Spleen (tissue), 11 donors: ENCODE results near the gene TNFSF12. TPM values are rescaled to one million over a fixed set of nuclear protein-coding genes. Genes with fewer than 3 reads are reported as not detected.
A peak's percentile ranks its signal among the peaks of the same experiment; 100 is the strongest.

Experiments
- DNase-seq: peaks from one replicate; pipeline ENCODE4 v3.0.0-alpha.2; 2020
- H3K27ac ChIP-seq, 8 donors: fragments of 200-600 bp; sonication (generic) in 7 of 8; 1 replicate in 4 of 8; 2 replicates in 4 of 8; pipeline versions ENCODE4 v1.5.0 to v1.8.0; 2016 to 2021; ENCODE audit warnings: inconsistent platforms in 4 of 8, mild to moderate bottlenecking in 4 of 8, moderate library complexity in 1 of 8
- H3K27me3 ChIP-seq, 7 donors: fragments of 200-600 bp; sonication (generic) in 6 of 7; replicated peaks in 1 of 7; 1 replicate in 4 of 7; 2 replicates in 3 of 7; pipeline versions ENCODE4 v1.5.0 to v1.8.0; 2016 to 2021; ENCODE audit warnings: inconsistent platforms in 3 of 7, mild to moderate bottlenecking in 1 of 7
- H3K36me3 ChIP-seq, 6 donors: fragments of 200-600 bp; sonication (generic) in 5 of 6; 1 replicate in 4 of 6; 2 replicates in 2 of 6; pipeline versions ENCODE4 v1.5.0 to v1.8.0; 2016 to 2021; ENCODE audit warnings: inconsistent platforms in 2 of 6
- H3K4me1 ChIP-seq, 6 donors: fragments of 200-600 bp; sonication (generic) in 5 of 6; 1 replicate in 3 of 6; 2 replicates in 3 of 6; pipeline versions ENCODE4 v1.5.0 to v1.8.0; 2016 to 2021; ENCODE audit warnings: inconsistent platforms in 3 of 6
- H3K4me3 ChIP-seq, 8 donors: fragments of 200-600 bp; sonication (generic) in 7 of 8; 1 replicate in 4 of 8; 2 replicates in 4 of 8; pipeline versions ENCODE4 v1.5.0 to v1.8.0; 2016 to 2021; ENCODE audit warnings: inconsistent platforms in 4 of 8, mild to moderate bottlenecking in 4 of 8, moderate library complexity in 2 of 8
- H3K9me3 ChIP-seq, 8 donors: fragments of 200-600 bp; sonication (generic) in 7 of 8; 1 replicate in 4 of 8; 2 replicates in 4 of 8; pipeline versions ENCODE4 v1.5.0 to v1.8.0; 2016 to 2021; ENCODE audit warnings: inconsistent platforms in 4 of 8
- CTCF ChIP-seq, 11 experiments: fragments of 200-600 bp in 7 of 11; fragments of 450-650 bp in 4 of 11; sonication (generic) in 4 of 11; IDR thresholded peaks in 8 of 11; conservative IDR thresholded peaks in 3 of 11; 1 replicate in 7 of 11; 2 replicates in 4 of 11; pipeline versions ENCODE4 v1.4.0 to v1.8.0; 2016 to 2021; ENCODE audit warnings: antibody characterized with exemption in 11 of 11, inconsistent platforms in 4 of 11, mild to moderate bottlenecking in 1 of 11
- POLR2A ChIP-seq, 3 donors: fragments of 450-650 bp; IDR thresholded peaks; one replicate each; pipeline ENCODE4 v1.5.1; 2017; ENCODE audit warnings: antibody characterized with exemption in 3 of 3, mild to moderate bottlenecking in 1 of 3
- POLR2AphosphoS5 ChIP-seq, 3 donors: sonication (generic); formaldehyde crosslinking; IDR thresholded peaks; one replicate each; pipeline ENCODE4 v1.5.1; 2017; ENCODE audit warnings: antibody characterized with exemption in 3 of 3
- WGBS, 5 donors: extraction: QIAGEN DNeasy Blood & Tissue Kit in 3 of 5; methylation state at CpG; one replicate each; pipeline versions ENCODE4 v1.1.5 to v1.1.7; 2013 to 2018; 5-methylcytosine and 5-hydroxymethylcytosine counted together
- intact Hi-C: fragments of 100-400 bp; cut with DNase I; formaldehyde crosslinking; loops from one replicate; pipeline ENCODE4 v1.15.0; 2023; ENCODE audit warnings: low total_unique reads
- polyA plus RNA-seq, 3 donors: library from polyadenylated mRNA; stranded (reverse); fragments of 200-250 nt; gene quantifications; one replicate each; pipeline ENCODE4 v1.2.1, GENCODE V29; 2013
- total RNA-seq, 7 donors: library from RNA; depleted of rRNA in 3 of 7; stranded (reverse); fragments of >200 nt in 3 of 7; fragmentation: NEBNext Ultra II Directional in 4 of 7; extraction: Animal tissue kit (Norgen Biotek cat#: 25700) in 4 of 7; gene quantifications; one replicate each; pipeline versions ENCODE4 v1.1.0 to v1.2.1, GENCODE V29; 2016 to 2021
- donor health status: healthy with polysubstance abuse.
- donor health status: DM: no; HTN: no; CAD: no; lungs with moderate emphysema.
- donor health status: DM: no; HTN: no; CAD: no.
- donor health status: Bipolar disorder and iron deficiency.
- donor health status: healthy.
- donor health status: DM: no; HTN: no; CAD: no.
- donor health status: DM: yes; HTN: yes; CAD: no.

TNFSF12 gene
- total and polyA plus RNA-seq, 10 donors = 37.4 to 65.0 (median 55.3) TPM

GRCh38 chr17:7587420-7588151 lies 38.7 kb downstream of the TNFSF12 start:
- intact Hi-C loops = no loop called here
- Histone ChIP-seq H3K36me3 (peaks cover 0 to 72% (median 30%) of the 10 kb centered on the region in 6 donors), H3K27ac (peak overlapping the region in 1 of 8 donors; percentile 39), H3K27me3 (no peaks in the 10 kb centered on the region), H3K9me3 (no peaks in the 10 kb centered on the region), H3K4me1 (peaks cover 26 to 65% (median 44%) of the 10 kb centered on the region in 6 donors), H3K4me3 (no peak overlapping the region)
- DNase-seq = no peak
- TF ChIP-seq POLR2AphosphoS5 (IDR thresholded peaks at IDR 0.05) (peak in 1 of 3 donors; percentile 30), CTCF (IDR thresholded peaks at IDR 0.05 in 8 of 11, conservative IDR thresholded peaks at IDR 0.05 in 3 of 11) (no peak)
- WGBS, 5 donors = 65 to 80% (median 76%) methylated on average over 10 to 12 of the region's 12 CpGs

GRCh38 chr17:7588553-7589203 lies 39.8 kb downstream of the TNFSF12 start:
- intact Hi-C loops = no loop called here
- peaks cover 19 to 57% (median 36%) of the 10 kb centered on the region in 6 donors for H3K4me1 ChIP-seq
- H3K27ac ChIP-seq = peak overlapping the region in 1 of 8 donors; percentile 39
- H3K4me3 ChIP-seq = peak overlapping the region in 2 of 8 donors; percentile 8 to 32
- WGBS, 5 donors = 75 to 89% (median 85%) methylated on average over 16 to 30 of the region's 30 CpGs
- H3K36me3 ChIP-seq = peaks cover 0 to 79% (median 40%) of the 10 kb centered on the region in 6 donors
- H3K9me3 ChIP-seq = no peaks in the 10 kb centered on the region
- H3K27me3 ChIP-seq = no peaks in the 10 kb centered on the region
- TF ChIP-seq POLR2A (IDR thresholded peaks at IDR 0.05) = no peak
- no peak for TF ChIP-seq POLR2AphosphoS5 (IDR thresholded peaks at IDR 0.05)
- TF ChIP-seq CTCF (IDR thresholded peaks at IDR 0.05 in 8 of 11, conservative IDR thresholded peaks at IDR 0.05 in 3 of 11) = no peak
- no peak for DNase-seq

GRCh38 chr17:7589204-7589868 lies 40.5 kb downstream of the TNFSF12 start:
- WGBS, 5 donors = 30 to 50% (median 36%) methylated on average over 34 to 56 of the region's 56 CpGs
- TF ChIP-seq CTCF (IDR thresholded peaks at IDR 0.05 in 8 of 11, conservative IDR thresholded peaks at IDR 0.05 in 3 of 11) (peak; percentile 71 to 94 (median 83)), POLR2AphosphoS5 (IDR thresholded peaks at IDR 0.05) (peak; percentile 74 to 83 (median 76)), POLR2A (IDR thresholded peaks at IDR 0.05) (no peak)
- Histone ChIP-seq H3K36me3 (peaks cover 0 to 86% (median 47%) of the 10 kb centered on the region in 6 donors), H3K4me3 (peak overlapping the region in 2 of 8 donors; percentile 8 to 32), H3K27me3 (no peaks in the 10 kb centered on the region), H3K27ac (peak overlapping the region in 1 of 8 donors; percentile 39), H3K4me1 (peaks cover 18 to 53% (median 33%) of the 10 kb centered on the region in 6 donors), H3K9me3 (no peaks in the 10 kb centered on the region)
- DNase-seq = peak; percentile 93
- intact Hi-C loops = no loop called here
